CD4-positive, CD25-positive, alpha-beta regulatory T cell (primary cell): ENCODE data around the gene POLDIP3. TPM values are rescaled to one million over a fixed set of nuclear protein-coding genes. Genes with fewer than 3 reads are reported as not detected.

Source experiments
- ATAC-seq, 2 donors: fragments of 150-1000 bp; cut with Tn5 transposase; one replicate each; pipeline ENCODE4 v1.10.0; 2021; ENCODE audit warnings: low read depth in 2 of 2, moderate number of reproducible peaks in 2 of 2, moderate library complexity in 1 of 2
- DNase-seq, 3 donors: peaks; one replicate each; pipeline versions ENCODE4 v3.0.0 to v3.0.0-alpha.2; 2012 to 2022; ENCODE audit warnings: mixed read lengths in 1 of 3
- H3K27ac ChIP-seq: one replicate; pipeline ENCODE4 v1.7.0; 2013; ENCODE audit warnings: mild to moderate bottlenecking, low read length; ENCODE audit not compliant: insufficient read depth, poor library complexity, severe bottlenecking
- H3K27me3 ChIP-seq: one replicate; pipeline ENCODE4 v1.7.0; 2013; ENCODE audit warnings: low read length; ENCODE audit not compliant: control insufficient read depth, insufficient read depth
- H3K36me3 ChIP-seq: one replicate; pipeline ENCODE4 v1.7.0; 2013; ENCODE audit warnings: mild to moderate bottlenecking, low read length, moderate library complexity; ENCODE audit not compliant: control insufficient read depth, insufficient read depth
- H3K4me1 ChIP-seq: 2 replicates; pipeline ENCODE4 v1.7.0; 2013; ENCODE audit warnings: mild to moderate bottlenecking, low read length; ENCODE audit not compliant: insufficient read depth, control insufficient read depth, poor library complexity, severe bottlenecking
- H3K4me3 ChIP-seq: one replicate; pipeline ENCODE4 v1.7.0; 2013; ENCODE audit warnings: low read depth, mild to moderate bottlenecking, low read length, moderate library complexity
- H3K9me3 ChIP-seq, 2 experiments: 1 replicate in 1 of 2; 2 replicates in 1 of 2; pipeline ENCODE4 v1.7.0; 2013; ENCODE audit warnings: low read length in 2 of 2, mild to moderate bottlenecking in 1 of 2, moderate library complexity in 1 of 2; ENCODE audit not compliant: control insufficient read depth in 2 of 2
- H3K27ac Mint-ChIP-seq, 3 donors: one replicate each; pipeline ENCODE4 v1.8.0; 2020 to 2022; ENCODE audit warnings: mild to moderate bottlenecking in 3 of 3, mixed read lengths in 3 of 3, moderate library complexity in 2 of 3
- H3K27me3 Mint-ChIP-seq: one replicate; pipeline ENCODE4 v1.8.0; 2022; ENCODE audit warnings: mild to moderate bottlenecking, mixed read lengths
- H3K36me3 Mint-ChIP-seq: one replicate; pipeline ENCODE4 v1.8.0; 2020; ENCODE audit warnings: mixed read lengths
- H3K4me1 Mint-ChIP-seq, 4 donors: one replicate each; pipeline ENCODE4 v1.8.0; 2020 to 2022; ENCODE audit warnings: mixed read lengths in 4 of 4, mild to moderate bottlenecking in 1 of 4
- H3K4me3 Mint-ChIP-seq, 4 donors: one replicate each; pipeline ENCODE4 v1.8.0; 2020 to 2022; ENCODE audit warnings: mild to moderate bottlenecking in 4 of 4, mixed read lengths in 4 of 4, moderate library complexity in 3 of 4
- H3K9me3 Mint-ChIP-seq, 7 donors: one replicate each; pipeline ENCODE4 v1.8.0; 2020 to 2022; ENCODE audit warnings: mixed read lengths in 7 of 7, mild to moderate bottlenecking in 3 of 7, moderate library complexity in 2 of 7
- polyA plus RNA-seq, 4 donors: library from polyadenylated mRNA; unstranded; fragments of 300-500 nt; fragmentation: Illumina TruSeq; gene quantifications; one replicate each; pipeline ENCODE4 v1.2.3, GENCODE V29; 2021
- total RNA-seq: library from RNA; stranded (reverse); gene quantifications from one replicate; pipeline ENCODE4 v1.2.3, GENCODE V29; 2022

Gene POLDIP3
- total and polyA plus RNA-seq, 5 donors from 2014 or later = 63.7 to 81.0 (median 73.0) TPM

DNA sequence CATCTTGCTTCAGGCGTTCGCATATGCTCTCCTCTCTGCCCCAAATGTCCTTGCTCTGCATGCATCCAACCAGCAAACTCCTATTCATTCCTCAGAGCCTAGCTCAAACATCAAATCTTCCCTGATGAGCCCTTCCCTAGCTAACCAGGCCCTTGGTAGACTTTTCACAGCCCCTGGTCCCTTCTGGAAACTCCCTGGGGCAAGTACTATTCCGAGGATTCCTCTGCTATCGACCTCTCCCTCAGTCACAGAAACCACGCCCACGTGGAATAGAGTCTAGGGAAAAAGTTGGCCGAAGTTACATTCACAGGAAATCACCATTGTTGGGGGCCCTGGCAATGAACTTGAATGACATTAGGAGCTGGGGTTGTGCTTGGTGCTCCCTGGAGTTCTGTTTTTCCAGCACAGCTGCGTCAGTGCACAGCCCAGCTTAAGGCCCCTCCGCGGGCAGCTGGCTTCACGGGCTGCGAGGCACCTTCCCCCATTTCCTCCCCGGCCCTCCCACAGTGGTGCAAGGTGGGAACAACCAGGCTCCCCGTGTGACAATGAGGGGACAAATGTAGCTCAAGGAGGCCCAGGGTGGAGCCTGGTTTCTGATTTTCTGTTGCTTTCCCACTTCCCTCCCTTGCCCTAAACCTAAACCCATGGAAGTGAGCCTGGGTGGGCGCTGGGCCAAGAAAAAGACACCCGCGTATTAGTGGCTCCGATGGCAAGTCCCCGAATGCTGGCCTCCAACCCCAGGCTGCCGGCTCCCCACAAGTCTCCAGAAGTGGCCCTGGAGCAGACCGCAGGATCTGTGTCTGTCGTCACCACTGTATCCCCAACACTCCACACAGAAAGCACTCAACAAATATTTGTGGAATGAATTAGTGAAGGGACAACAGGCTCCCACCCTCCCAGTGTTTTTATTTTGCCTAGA lies 30.0 kb upstream of the POLDIP3 start:
- peak overlapping the region in 3 of 4 donors; percentile 40 to 75 (median 66) for H3K4me3 Mint-ChIP-seq
- H3K9me3 Mint-ChIP-seq = no peaks in the 10 kb centered on the region
- peak overlapping the region in 1 of 3 donors; percentile 44 for H3K27ac Mint-ChIP-seq
- Histone ChIP-seq H3K36me3 (no peaks in the 10 kb centered on the region), H3K4me3 (no peak overlapping the region), H3K4me1 (peaks cover 22% of the 10 kb centered on the region), H3K9me3 (no peaks in the 10 kb centered on the region), H3K27ac (no peak overlapping the region), H3K27me3 (no peaks in the 10 kb centered on the region)
- H3K36me3 Mint-ChIP-seq = no peaks in the 10 kb centered on the region
- ATAC-seq = no peak
- peaks cover 3% of the 10 kb centered on the region for H3K27me3 Mint-ChIP-seq
- DNase-seq = no peak
- H3K4me1 Mint-ChIP-seq = peaks cover 0 to 54% (median 13%) of the 10 kb centered on the region in 4 donors

DNA sequence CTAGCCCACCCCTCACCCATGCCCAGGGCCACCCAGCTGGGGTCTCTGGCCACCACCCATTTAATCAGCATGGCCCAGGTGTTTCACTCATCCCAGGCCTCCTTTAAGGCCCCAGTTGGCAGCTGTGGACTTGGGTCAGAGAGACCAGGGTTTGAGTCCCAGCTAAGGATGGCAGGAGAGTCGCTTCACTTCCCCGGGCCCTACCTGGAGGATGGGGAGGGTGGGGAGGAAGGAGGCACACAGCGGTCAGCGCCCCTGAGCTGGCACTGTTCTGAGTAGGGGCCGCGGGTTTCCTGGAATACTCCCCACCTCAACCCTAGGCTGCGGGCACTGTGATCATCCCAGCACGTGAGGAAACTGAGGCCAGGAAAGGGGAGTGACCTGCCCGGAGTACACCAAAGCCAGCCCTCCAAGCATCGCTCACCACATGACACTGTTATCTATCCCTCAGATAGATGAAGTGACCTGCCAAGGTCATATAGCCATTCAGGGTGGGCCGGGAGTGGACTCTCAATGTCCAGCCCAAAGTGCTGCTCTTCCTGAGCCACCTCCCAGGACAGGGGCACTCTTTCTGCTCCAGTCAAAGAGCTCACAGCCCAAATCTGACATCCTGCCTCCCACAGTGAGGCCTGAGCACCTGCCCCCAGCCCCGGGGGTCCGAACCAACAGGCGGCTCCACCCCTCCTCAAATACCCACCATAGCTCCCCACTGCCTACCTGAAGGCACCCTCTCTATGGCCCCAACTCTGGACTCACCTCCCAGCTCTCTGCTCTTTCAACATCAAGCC lies 29.1 kb upstream of the POLDIP3 start:
- H3K4me1 ChIP-seq = peaks cover 19% of the 10 kb centered on the region
- Mint-ChIP-seq H3K4me1 (peaks cover 0 to 50% (median 12%) of the 10 kb centered on the region in 4 donors), H3K27me3 (no peaks in the 10 kb centered on the region), H3K36me3 (no peaks in the 10 kb centered on the region), H3K4me3 (peak overlapping the region in 1 of 4 donors; percentile 75), H3K27ac (no peak overlapping the region), H3K9me3 (no peaks in the 10 kb centered on the region)
- H3K27ac ChIP-seq = no peak overlapping the region
- no peak for DNase-seq
- no peak for ATAC-seq
- no peak overlapping the region for H3K4me3 ChIP-seq
- H3K27me3 ChIP-seq = no peaks in the 10 kb centered on the region
- H3K9me3 ChIP-seq = no peaks in the 10 kb centered on the region
- H3K36me3 ChIP-seq = no peaks in the 10 kb centered on the region

DNA sequence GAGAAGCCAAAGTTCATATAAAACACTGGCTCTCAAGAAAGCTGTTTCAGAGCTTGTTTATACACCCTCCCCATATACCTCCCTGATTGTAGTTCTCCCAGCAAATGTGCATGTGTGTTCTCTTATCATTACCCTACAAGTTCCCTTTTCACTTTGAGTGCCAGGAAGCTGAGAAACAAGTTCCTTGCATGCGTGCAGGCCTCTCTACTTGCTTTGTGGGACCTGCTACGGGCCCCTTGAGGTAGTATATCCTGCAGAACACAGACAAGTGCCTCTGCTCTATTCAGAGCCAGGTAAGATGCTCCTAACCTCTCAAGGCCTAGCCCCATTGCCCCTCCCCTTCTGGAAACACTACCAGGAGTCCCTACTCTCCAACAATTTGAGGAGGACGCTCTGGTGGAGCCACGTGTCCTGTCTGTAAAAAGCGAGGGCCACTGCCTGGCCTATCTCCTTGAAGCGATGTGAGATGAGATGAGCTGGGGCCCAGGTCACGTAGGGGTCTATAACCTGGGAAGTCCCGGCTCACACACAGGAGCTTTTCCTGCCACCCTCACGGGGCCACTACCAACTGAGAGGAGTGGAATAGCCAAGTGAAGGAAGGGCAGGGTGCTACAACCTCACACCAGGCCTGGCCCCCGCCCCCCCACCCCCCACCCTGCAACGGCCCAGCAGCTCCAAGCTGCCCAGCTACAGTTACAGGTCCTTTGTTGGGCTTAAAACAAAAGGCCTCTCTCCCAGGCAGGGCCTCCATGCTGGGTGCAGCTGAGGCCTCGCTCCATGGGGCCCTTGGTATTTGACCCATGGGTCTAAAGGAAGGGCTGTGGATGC lies 28.3 kb upstream of the POLDIP3 start:
- no peaks in the 10 kb centered on the region for H3K36me3 ChIP-seq
- no peak for ATAC-seq
- Mint-ChIP-seq H3K9me3 (no peaks in the 10 kb centered on the region), H3K36me3 (no peaks in the 10 kb centered on the region), H3K27ac (no peak overlapping the region), H3K4me3 (no peak overlapping the region), H3K4me1 (peaks cover 0 to 42% (median 12%) of the 10 kb centered on the region in 4 donors), H3K27me3 (no peaks in the 10 kb centered on the region)
- H3K4me1 ChIP-seq = peaks cover 11% of the 10 kb centered on the region
- H3K4me3 ChIP-seq = no peak overlapping the region
- H3K9me3 ChIP-seq = no peaks in the 10 kb centered on the region
- H3K27ac ChIP-seq = no peak overlapping the region
- no peak for DNase-seq
- H3K27me3 ChIP-seq = no peaks in the 10 kb centered on the region

DNA sequence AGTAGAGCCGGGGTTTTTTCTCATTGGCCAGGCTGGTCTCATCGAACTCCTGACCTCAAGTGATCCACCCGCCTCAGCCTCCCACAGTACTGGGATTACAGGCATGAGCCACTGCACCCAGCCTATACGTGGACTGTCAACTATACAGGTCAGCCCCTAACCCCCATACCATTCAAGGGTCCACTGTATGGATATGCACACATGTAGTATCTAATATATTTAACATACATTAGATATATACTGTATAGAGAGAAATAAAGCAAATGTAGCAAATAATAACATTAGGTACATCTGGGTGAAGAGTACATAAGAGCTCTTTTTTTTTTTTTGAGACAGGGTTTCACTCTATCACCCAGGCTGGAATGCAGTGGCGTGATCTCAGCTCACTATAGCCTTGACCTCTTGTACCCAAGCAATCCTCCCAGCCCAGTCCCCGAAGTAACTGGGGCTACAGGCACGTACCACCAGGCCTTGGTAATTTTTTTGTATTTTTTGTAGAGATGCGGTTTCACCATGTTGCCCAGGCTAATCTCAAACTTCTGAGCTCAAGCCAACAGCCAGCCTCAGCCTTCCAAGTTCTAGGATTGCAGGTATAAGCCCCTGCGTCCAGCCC lies 27.2 kb upstream of the POLDIP3 start:
- Histone ChIP-seq H3K27ac (no peak overlapping the region), H3K4me3 (no peak overlapping the region), H3K4me1 (peaks cover 2% of the 10 kb centered on the region), H3K9me3 (no peaks in the 10 kb centered on the region), H3K27me3 (no peaks in the 10 kb centered on the region), H3K36me3 (no peaks in the 10 kb centered on the region)
- H3K4me3 Mint-ChIP-seq = no peak overlapping the region
- peaks cover 5% of the 10 kb centered on the region for H3K36me3 Mint-ChIP-seq
- peaks cover 0 to 31% (median 7%) of the 10 kb centered on the region in 4 donors for H3K4me1 Mint-ChIP-seq
- H3K27me3 Mint-ChIP-seq = no peaks in the 10 kb centered on the region
- no peak for ATAC-seq
- peak overlapping the region in 1 of 3 donors; percentile 15 for H3K27ac Mint-ChIP-seq
- H3K9me3 Mint-ChIP-seq = no peaks in the 10 kb centered on the region
- DNase-seq = no peak

DNA sequence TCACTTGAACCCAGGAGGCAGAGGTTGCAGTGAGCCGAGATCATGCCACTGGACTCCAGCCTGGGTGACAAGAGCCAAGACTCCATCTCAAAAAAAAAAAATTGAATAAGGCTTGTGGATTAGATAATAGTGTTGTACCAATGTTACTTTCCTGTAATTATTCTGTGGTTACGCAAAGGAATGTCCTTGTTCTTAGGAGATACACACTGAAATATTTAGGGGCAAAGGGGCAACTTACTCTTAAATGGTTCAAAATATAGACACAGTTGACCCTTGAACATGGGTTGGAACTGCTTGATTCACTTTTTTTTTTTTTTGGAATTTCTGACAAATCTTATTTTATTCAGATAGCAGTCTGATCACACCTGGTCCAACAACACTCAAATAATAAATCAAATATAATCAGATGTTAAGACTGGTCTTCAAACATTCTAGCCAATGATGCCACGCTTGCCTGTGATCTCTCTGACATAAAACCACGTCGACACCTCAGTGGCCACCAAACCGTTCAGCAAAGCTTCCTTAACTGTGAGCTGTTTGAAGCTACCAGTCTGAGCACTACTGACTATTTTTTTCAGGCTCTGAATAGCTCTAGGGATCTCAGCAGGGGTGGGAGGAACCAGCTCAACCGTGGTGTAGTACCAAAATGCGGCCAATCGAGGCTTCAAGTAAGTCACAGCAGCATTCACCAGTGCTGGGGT lies 25.0 kb upstream of the POLDIP3 start:
- no peak overlapping the region for H3K4me3 Mint-ChIP-seq
- Histone ChIP-seq H3K4me3 (no peak overlapping the region), H3K27me3 (no peaks in the 10 kb centered on the region), H3K36me3 (peaks cover 9% of the 10 kb centered on the region), H3K4me1 (no peaks in the 10 kb centered on the region), H3K27ac (no peak overlapping the region), H3K9me3 (no peaks in the 10 kb centered on the region)
- ATAC-seq = no peak
- H3K27ac Mint-ChIP-seq = no peak overlapping the region
- DNase-seq = no peak
- peaks cover 5% of the 10 kb centered on the region for H3K36me3 Mint-ChIP-seq
- peaks cover 0 to 17% (median 7%) of the 10 kb centered on the region in 4 donors for H3K4me1 Mint-ChIP-seq
- H3K27me3 Mint-ChIP-seq = no peaks in the 10 kb centered on the region
- no peaks in the 10 kb centered on the region for H3K9me3 Mint-ChIP-seq

DNA sequence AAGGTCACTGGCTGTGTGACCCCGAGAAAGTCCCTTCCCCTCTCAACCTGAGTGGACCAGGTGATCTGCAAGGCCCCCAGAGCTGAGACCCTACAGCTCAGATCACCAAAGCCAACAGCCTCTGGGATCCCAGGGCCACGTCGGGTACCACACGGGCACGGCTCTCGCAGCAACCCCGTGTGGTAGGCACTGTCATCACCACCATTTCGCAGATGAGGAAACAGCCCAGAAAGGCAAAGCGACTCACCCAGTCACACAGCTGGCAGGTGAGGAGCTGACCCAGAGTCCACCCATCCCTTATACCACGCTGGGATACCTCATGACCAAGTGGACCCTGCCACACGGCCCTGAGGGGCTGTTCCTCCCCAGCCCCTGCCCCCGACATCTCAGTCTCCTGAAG lies 22.9 kb upstream of the POLDIP3 start:
- no peaks in the 10 kb centered on the region for H3K9me3 ChIP-seq
- H3K27ac ChIP-seq = no peak overlapping the region
- Mint-ChIP-seq H3K9me3 (no peaks in the 10 kb centered on the region), H3K4me3 (no peak overlapping the region), H3K27me3 (no peaks in the 10 kb centered on the region), H3K36me3 (peaks cover 5% of the 10 kb centered on the region), H3K4me1 (peaks cover 0 to 6% (median 1%) of the 10 kb centered on the region in 4 donors), H3K27ac (no peak overlapping the region)
- no peak overlapping the region for H3K4me3 ChIP-seq
- no peak for ATAC-seq
- peaks cover 21% of the 10 kb centered on the region for H3K36me3 ChIP-seq
- DNase-seq = no peak
- no peaks in the 10 kb centered on the region for H3K4me1 ChIP-seq
- no peaks in the 10 kb centered on the region for H3K27me3 ChIP-seq
